Keratinocyte (primary cell): Measurements from ENCODE around the gene CANT1.

Source experiments
- CTCF ChIP-seq, 3 experiments: IDR thresholded peaks in 1 of 3; conservative IDR thresholded peaks in 1 of 3; optimal IDR thresholded peaks in 1 of 3; 2 replicates in 2 of 3; 3 replicates in 1 of 3; pipeline versions ENCODE3 to v1.5.1; 2011; ENCODE audit warnings: low read length in 3 of 3, mild to moderate bottlenecking in 3 of 3, moderate library complexity in 2 of 3, control low read depth in 1 of 3, inconsistent platforms in 1 of 3; ENCODE audit not compliant: insufficient read depth in 2 of 3; ENCODE audit errors: extremely low read depth in 1 of 3
- EZH2 ChIP-seq: IDR thresholded peaks from one replicate; pipeline ENCODE4 v1.6.1; 2012; ENCODE audit warnings: inconsistent platforms, mild to moderate bottlenecking, low read length, moderate library complexity

GRCh38 chr17:79048826-79049755 is 39.5 kb upstream of the CANT1 start:
- TF ChIP-seq EZH2 (no peak), CTCF (optimal IDR thresholded peaks at IDR 0.05 in 1 of 3, IDR thresholded peaks at IDR 0.05 in 1 of 3, conservative IDR thresholded peaks at IDR 0.05 in 1 of 3; ENCODE audit: extremely low read depth in 1 of 3, insufficient read depth in 2 of 3, low read length in 3 of 3) (no peak)
